GM19463 (cell line): ENCODE results near the gene TENM4.

Source experiments
- ATAC-seq: cut with Tn5 transposase; IDR thresholded peaks from one replicate; pipeline ENCODE4 v1.9.1; 2021; ENCODE audit warnings: mild to moderate bottlenecking, moderate library complexity; ENCODE audit not compliant: unreplicated experiment

TENM4 gene

GRCh38 chr11:79440571-79441460, at the start of gene TENM4:
TSS of gene TENM4 (minus strand) at chr11:79441030. CDS start at chr11:79069944, 371,086 bp downstream.
- peak; percentile 40 for ATAC-seq

GRCh38 chr11:79488286-79488685, 47.5 kb upstream of the TENM4 start:
- ATAC-seq, result no peak

- no peak for ATAC-seq
These were observed 46.6 kb upstream of the TENM4 start for GRCh38 chr11:79487412-79487811.

- ATAC-seq, result no peak
These were observed 45.6 kb upstream of the TENM4 start for GRCh38 chr11:79486242-79486984.

GRCh38 chr11:79485694-79486093, 44.9 kb upstream of the TENM4 start:
- ATAC-seq, result no peak

GRCh38 chr11:79484872-79485271, 44.0 kb upstream of the TENM4 start:
- ATAC-seq, result no peak

- ATAC-seq, result peak; percentile 60
These were observed 42.0 kb upstream of the TENM4 start for GRCh38 chr11:79482800-79483199.

GRCh38 chr11:79481795-79482194, 41.0 kb upstream of the TENM4 start:
- peak; percentile 60 for ATAC-seq

GRCh38 chr11:79480864-79481263, 40.0 kb upstream of the TENM4 start:
- ATAC-seq, result no peak

GRCh38 chr11:79472819-79473529, 32.1 kb upstream of the TENM4 start:
- no peak for ATAC-seq

- no peak for ATAC-seq
These were observed 30.4 kb upstream of the TENM4 start for GRCh38 chr11:79471071-79471844.

- no peak for ATAC-seq
These were observed 29.3 kb upstream of the TENM4 start for GRCh38 chr11:79470161-79470560.

- ATAC-seq, result no peak
These were observed 26.9 kb upstream of the TENM4 start for GRCh38 chr11:79467761-79468160.

- ATAC-seq, result no peak
These were observed 25.6 kb upstream of the TENM4 start for GRCh38 chr11:79466411-79466810.

GRCh38 chr11:79465160-79465559, 24.3 kb upstream of the TENM4 start:
- ATAC-seq, result no peak

GRCh38 chr11:79461666-79462645, 21.1 kb upstream of the TENM4 start:
- ATAC-seq, result no peak

GRCh38 chr11:79461144-79461543, 20.3 kb upstream of the TENM4 start:
- ATAC-seq, result peak; percentile 84

- ATAC-seq, result no peak
These were observed 17.9 kb upstream of the TENM4 start for GRCh38 chr11:79458709-79459108.

- ATAC-seq, result no peak
These were observed 15.7 kb upstream of the TENM4 start for GRCh38 chr11:79456501-79456900.
